GM12891 (cell line): ENCODE measurements around the gene CMKLR1.

ENCODE experiments used
- POLR2AphosphoS5 ChIP-seq: IDR thresholded peaks from 2 replicates; pipeline ENCODE4 v1.6.1; 2011; ENCODE audit warnings: low read depth, low read length, control low read depth
- TAF1 ChIP-seq: IDR thresholded peaks from 2 replicates; pipeline ENCODE4 v1.6.1; 2011; ENCODE audit warnings: low read depth, low read length, control low read depth

DNA sequence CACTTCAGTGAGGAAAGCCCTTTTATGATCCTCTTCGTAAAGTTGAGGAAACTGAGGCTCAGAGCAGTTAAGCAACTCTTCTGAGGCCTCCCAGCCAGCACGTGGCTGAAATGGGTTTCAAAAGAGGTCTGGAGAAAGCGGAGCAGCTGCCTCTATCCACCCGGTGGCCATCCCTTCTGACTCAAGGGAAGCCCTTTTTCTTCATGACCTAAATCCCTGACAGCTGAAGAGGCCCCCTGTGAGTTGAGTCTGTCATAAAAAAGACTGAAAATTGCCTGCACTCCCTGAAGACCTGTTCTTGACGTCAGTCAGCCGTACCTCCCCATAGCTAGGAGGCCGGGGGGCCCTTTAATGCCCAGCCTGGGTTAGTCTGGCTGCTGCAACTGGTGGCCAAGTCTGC lies 10.7 kb downstream of the CMKLR1 start:
- TF ChIP-seq TAF1 (no peak), POLR2AphosphoS5 (no peak)
